IPS DF 6.9 (cell line): Measurements from ENCODE around the gene RSPRY1.

ENCODE experiments used
- DNase-seq: peaks from one replicate; pipeline ENCODE4 v3.0.0-alpha.2; 2013; ENCODE audit warnings: low read depth, low spot score
- H3K27ac ChIP-seq: one replicate; pipeline ENCODE4 v1.5.1; 2013; ENCODE audit warnings: low read length, control low read depth
- H3K27me3 ChIP-seq: 2 replicates; pipeline ENCODE4 v1.6.1; 2013; ENCODE audit warnings: mild to moderate bottlenecking, low read length; ENCODE audit not compliant: control insufficient read depth, insufficient read depth
- H3K36me3 ChIP-seq: 2 replicates; pipeline ENCODE4 v1.6.1; 2013; ENCODE audit warnings: low read length; ENCODE audit not compliant: control insufficient read depth, insufficient read depth
- H3K4me1 ChIP-seq: 2 replicates; pipeline ENCODE4 v1.6.1; 2013; ENCODE audit warnings: low read length; ENCODE audit not compliant: control insufficient read depth, insufficient read depth
- H3K4me3 ChIP-seq: 2 replicates; pipeline ENCODE4 v1.5.1; 2013; ENCODE audit warnings: mild to moderate bottlenecking, low read length
- H3K9me3 ChIP-seq: 2 replicates; pipeline ENCODE4 v1.6.1; 2013; ENCODE audit warnings: low read length, inconsistent platforms; ENCODE audit not compliant: control insufficient read depth, insufficient read depth
- WGBS: extraction: QIAGEN DNeasy Blood & Tissue Kit; methylation state at CpG from one replicate; pipeline ENCODE4 v1.1.7; 2013; ENCODE audit warnings: mixed read lengths, missing lambda C conversion rate; ENCODE audit not compliant: insufficient read length, insufficient coverage; 5-methylcytosine and 5-hydroxymethylcytosine counted together

RSPRY1 gene

DNA sequence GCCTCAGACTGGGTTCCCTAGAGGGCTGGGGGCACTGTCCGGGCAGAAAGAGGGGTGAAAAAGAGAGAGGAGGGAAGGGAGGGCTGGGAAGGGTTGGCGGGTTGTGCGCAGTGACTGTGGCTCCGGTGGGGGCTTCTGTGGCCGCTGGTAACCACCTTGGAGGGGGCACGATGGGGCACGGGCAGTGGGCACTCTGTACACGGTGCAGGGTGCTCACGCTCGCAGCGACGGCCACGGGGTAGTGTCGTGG, 97.8 kb downstream of the RSPRY1 start:
- Histone ChIP-seq H3K36me3 (no peaks in the 10 kb centered on the region), H3K27ac (no peak overlapping the region), H3K4me1 (no peaks in the 10 kb centered on the region; the same call in 1 of the 2 replicates), H3K27me3 (peaks cover 13% of the 10 kb centered on the region; the same call in 1 of the 2 replicates), H3K4me3 (peak overlapping the region; percentile 79; the same call in 1 of the 2 replicates), H3K9me3 (no peaks in the 10 kb centered on the region)
- no peak for DNase-seq
- WGBS: no CpG with 5 or more reads among the region's 14 CpGs

- Histone ChIP-seq H3K4me3 (peak within 1 kb of the TSS; percentile 79), H3K4me1 (no peaks in the 10 kb centered on the region; the same call in 1 of the 2 replicates), H3K27ac (no peak within 1 kb of the TSS), H3K27me3 (peaks cover 13% of the 10 kb centered on the region; the same call in 1 of the 2 replicates), H3K9me3 (no peaks in the 10 kb centered on the region), H3K36me3 (no peaks in the 10 kb centered on the region)
- no CpG with 5 or more reads among the region's 95 CpGs for WGBS
- no peak for DNase-seq
These were observed 98.3 kb downstream of the RSPRY1 start, which contains the start of gene PLLP for GRCh38 chr16:57284209-57284951. TSS of gene PLLP (minus strand) at chr16:57284672. CDS start at chr16:57284540, 132 bp downstream.

DNA sequence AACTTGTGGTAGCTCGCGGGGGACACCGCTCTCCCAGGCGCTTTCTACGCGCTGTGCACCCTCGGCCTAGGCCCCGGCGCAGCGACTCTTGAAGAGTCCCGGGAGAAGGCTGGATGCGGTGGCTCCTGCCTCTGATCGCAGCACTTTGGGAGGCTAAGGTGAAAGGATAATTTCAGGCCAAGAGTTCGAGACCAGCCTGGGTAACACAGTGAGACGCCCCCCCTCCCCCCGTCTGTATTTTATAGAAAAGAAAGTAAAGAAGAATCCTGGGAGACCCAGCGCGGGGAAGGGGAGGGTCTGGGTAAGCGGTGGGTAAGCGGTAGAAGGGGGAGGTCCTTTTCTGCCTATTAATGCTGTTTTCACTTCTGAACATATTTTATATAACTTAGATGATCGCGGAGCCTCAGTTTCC, 98.8 kb downstream of the RSPRY1 start:
- peaks cover 13% of the 10 kb centered on the region; the same call in 1 of the 2 replicates for H3K27me3 ChIP-seq
- no peaks in the 10 kb centered on the region for H3K9me3 ChIP-seq
- no peak for DNase-seq
- H3K27ac ChIP-seq: no peak overlapping the region
- no peaks in the 10 kb centered on the region; the same call in 1 of the 2 replicates for H3K4me1 ChIP-seq
- H3K36me3 ChIP-seq: no peaks in the 10 kb centered on the region
- H3K4me3 ChIP-seq: peak overlapping the region; percentile 79
- WGBS: no CpG with 5 or more reads among the region's 22 CpGs

DNA sequence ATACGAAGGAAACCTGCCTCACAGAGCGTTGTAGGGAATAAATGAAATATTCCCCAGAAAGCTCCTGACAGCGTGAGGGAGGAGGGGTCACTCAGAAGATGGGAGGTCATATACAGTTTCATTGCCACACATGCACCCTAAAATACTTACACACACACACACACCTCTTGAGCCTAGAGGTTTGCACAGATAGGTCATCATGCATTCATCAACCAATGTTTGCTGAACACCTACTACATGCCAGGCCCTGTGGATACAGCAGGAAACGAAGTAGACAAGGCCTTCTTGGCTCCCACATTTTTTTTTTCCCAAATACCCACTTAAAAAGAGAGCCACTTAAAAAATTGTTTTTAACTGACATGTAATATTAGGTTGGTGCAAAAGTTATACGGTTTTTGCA, 99.2 kb downstream of the RSPRY1 start:
- no peak for DNase-seq
- WGBS: no CpG with 5 or more reads among the region's 5 CpGs
- H3K27me3 ChIP-seq: peaks cover 13% of the 10 kb centered on the region; the same call in 1 of the 2 replicates
- no peaks in the 10 kb centered on the region; the same call in 1 of the 2 replicates for H3K4me1 ChIP-seq
- no peak overlapping the region for H3K27ac ChIP-seq
- no peaks in the 10 kb centered on the region for H3K36me3 ChIP-seq
- no peaks in the 10 kb centered on the region for H3K9me3 ChIP-seq
- H3K4me3 ChIP-seq: peak overlapping the region; percentile 79; the same call in 1 of the 2 replicates

- Histone ChIP-seq H3K36me3 (no peaks in the 10 kb centered on the region), H3K27me3 (no peaks in the 10 kb centered on the region), H3K9me3 (no peaks in the 10 kb centered on the region), H3K4me3 (no peak overlapping the region), H3K4me1 (no peaks in the 10 kb centered on the region), H3K27ac (no peak overlapping the region)
- WGBS: no CpG with 5 or more reads among the region's 14 CpGs
- no peak for DNase-seq
These were observed 103.5 kb downstream of the RSPRY1 start for GRCh38 chr16:57289391-57290257.
